GM12873 (cell line): ENCODE results near the gene CHN2.

Experiments
- CTCF ChIP-seq: IDR thresholded peaks from 2 replicates; pipeline ENCODE4 v1.5.1; 2012; ENCODE audit warnings: low read depth, mild to moderate bottlenecking, moderate library complexity, low read length, control low read depth; ENCODE audit not compliant: insufficient read depth; ENCODE audit errors: missing control alignments

The CHN2 gene

GRCh38 chr7:29457565-29458011 is 263.0 kb downstream of the CHN2 start:
- TF ChIP-seq CTCF = no peak

- no peak for TF ChIP-seq CTCF
These were observed 264.4 kb downstream of the CHN2 start for GRCh38 chr7:29458933-29459332.

GRCh38 chr7:29459589-29459988 is 265.0 kb downstream of the CHN2 start:
- TF ChIP-seq CTCF = no peak

- TF ChIP-seq CTCF = no peak
These were observed 267.4 kb downstream of the CHN2 start for GRCh38 chr7:29461996-29462395.

- TF ChIP-seq CTCF = no peak
These were observed 269.1 kb downstream of the CHN2 start for GRCh38 chr7:29463504-29464158.

GRCh38 chr7:29464753-29465152 is 270.2 kb downstream of the CHN2 start:
- TF ChIP-seq CTCF = no peak

GRCh38 chr7:29467193-29467926 is 272.8 kb downstream of the CHN2 start:
- TF ChIP-seq CTCF = no peak
